Keratinocyte (primary cell): ENCODE data around the gene CHSY3. TPM values are rescaled to one million over a fixed set of nuclear protein-coding genes. Genes with fewer than 3 reads are reported as not detected.

Experiments
- DNase-seq: peaks from one replicate; pipeline ENCODE4 v3.0.0-alpha.2; 2011; ENCODE audit warnings: low read depth, missing footprints, low spot score
- FAIRE-seq: peaks from 2 replicates; lab custom pipeline; 2011; peaks lifted over from hg19 to GRCh38; lab: Jason Lieb, UNC
- H2AFZ ChIP-seq: 2 replicates; pipeline ENCODE4 v1.6.0; 2012; ENCODE audit warnings: low read length, control low read depth, inconsistent platforms; ENCODE audit not compliant: control insufficient read depth
- H3K27ac ChIP-seq: 2 replicates; pipeline ENCODE4 v1.5.1; 2011; ENCODE audit warnings: low read length; ENCODE audit not compliant: control insufficient read depth, insufficient read depth
- H3K27me3 ChIP-seq: 3 replicates; pipeline ENCODE4 v1.6.0; 2011; ENCODE audit warnings: low read length; ENCODE audit not compliant: control insufficient read depth, insufficient read depth; ENCODE audit errors: extremely low read depth
- H3K36me3 ChIP-seq, 2 experiments: 2 replicates in 1 of 2; 3 replicates in 1 of 2; pipeline ENCODE4 v1.5.1; 2011; ENCODE audit warnings: low read length in 2 of 2, mild to moderate bottlenecking in 1 of 2; ENCODE audit not compliant: control insufficient read depth in 2 of 2, insufficient read depth in 2 of 2; ENCODE audit errors: extremely low read depth in 1 of 2
- H3K4me1 ChIP-seq: 3 replicates; pipeline ENCODE4 v1.5.1; 2011; ENCODE audit warnings: low read length; ENCODE audit not compliant: control insufficient read depth, insufficient read depth; ENCODE audit errors: extremely low read depth
- H3K4me2 ChIP-seq: 3 replicates; pipeline ENCODE4 v1.6.0; 2011; ENCODE audit warnings: low read depth, low read length; ENCODE audit not compliant: control insufficient read depth, insufficient read depth; ENCODE audit errors: extremely low read depth
- H3K4me3 ChIP-seq, 3 experiments: fragments of 200-600 bp in 1 of 3; sonication (generic) in 1 of 3; 2 replicates in 2 of 3; 3 replicates in 1 of 3; pipeline ENCODE4 v1.5.1; 2011 to 2016; ENCODE audit warnings: low read length in 3 of 3, mild to moderate bottlenecking in 3 of 3, control low read depth in 2 of 3, inconsistent platforms in 1 of 3, low read depth in 1 of 3, mixed read lengths in 1 of 3, mixed run types in 1 of 3, moderate library complexity in 1 of 3; ENCODE audit not compliant: control insufficient read depth in 2 of 3, insufficient read depth in 2 of 3; ENCODE audit errors: extremely low read depth in 1 of 3
- H3K79me2 ChIP-seq: 2 replicates; pipeline ENCODE4 v1.6.0; 2012; ENCODE audit warnings: low read length; ENCODE audit not compliant: control insufficient read depth, insufficient read depth
- H3K9ac ChIP-seq: 3 replicates; pipeline ENCODE4 v1.6.0; 2011; ENCODE audit warnings: low read length; ENCODE audit not compliant: control insufficient read depth, insufficient read depth; ENCODE audit errors: extremely low read depth
- H3K9me1 ChIP-seq: 3 replicates; pipeline ENCODE4 v1.6.0; 2011; ENCODE audit warnings: low read length; ENCODE audit not compliant: control insufficient read depth, insufficient read depth; ENCODE audit errors: extremely low read depth
- H3K9me3 ChIP-seq: 2 replicates; pipeline ENCODE4 v1.5.1; 2012; ENCODE audit warnings: low read depth, low read length; ENCODE audit not compliant: control insufficient read depth
- H4K20me1 ChIP-seq: 3 replicates; pipeline ENCODE4 v1.6.0; 2011; ENCODE audit warnings: low read length; ENCODE audit not compliant: control insufficient read depth, insufficient read depth; ENCODE audit errors: extremely low read depth
- CTCF ChIP-seq, 3 experiments: IDR thresholded peaks in 1 of 3; conservative IDR thresholded peaks in 1 of 3; optimal IDR thresholded peaks in 1 of 3; 2 replicates in 2 of 3; 3 replicates in 1 of 3; pipeline versions ENCODE3 to v1.5.1; 2011; ENCODE audit warnings: low read length in 3 of 3, mild to moderate bottlenecking in 3 of 3, moderate library complexity in 2 of 3, control low read depth in 1 of 3, inconsistent platforms in 1 of 3; ENCODE audit not compliant: insufficient read depth in 2 of 3; ENCODE audit errors: extremely low read depth in 1 of 3
- EZH2 ChIP-seq: IDR thresholded peaks from one replicate; pipeline ENCODE4 v1.6.1; 2012; ENCODE audit warnings: inconsistent platforms, mild to moderate bottlenecking, low read length, moderate library complexity
- dilution Hi-C: fragments of 300-500 bp; cut with MboI; formaldehyde crosslinking; loops from one replicate; pipeline ENCODE4 v1.7.0; 2020; ENCODE audit warnings: low sequenced_read_pairs; ENCODE audit not compliant: extremely low pct_ligation_motif_present
- polyA plus RNA-seq, 5 experiments: library from polyadenylated mRNA; depleted of rRNA in 3 of 5; stranded (reverse) in 3 of 5; stranded (forward) in 1 of 5; unstranded in 1 of 5; fragments of >200 nt; gene quantifications; 1 replicate in 1 of 5; 2 replicates in 3 of 5; 3 replicates in 1 of 5; pipeline versions ENCODE4 v1.2.1 to v1.2.3, GENCODE V29; 2011 to 2012; ENCODE audit warnings: missing spikeins in 2 of 5, low read depth in 1 of 5, low replicate concordance in 1 of 5

The CHSY3 gene
- polyA plus RNA-seq, 1 donor (not counting 4 experiments of a cell fraction or from before 2014, with no cell fraction given) = 0.47 TPM

- Histone ChIP-seq H4K20me1 (no peaks in the 10 kb centered on the region), H3K36me3 (no peaks in the 10 kb centered on the region), H3K9ac (no peak overlapping the region), H2AFZ (no peak overlapping the region), H3K4me3 (no peak overlapping the region), H3K9me3 (no peaks in the 10 kb centered on the region), H3K9me1 (no peaks in the 10 kb centered on the region), H3K27me3 (no peaks in the 10 kb centered on the region), H3K4me1 (no peaks in the 10 kb centered on the region), H3K4me2 (no peak overlapping the region), H3K79me2 (no peaks in the 10 kb centered on the region), H3K27ac (no peak overlapping the region)
- TF ChIP-seq CTCF (optimal IDR thresholded peaks at IDR 0.05 in 1 of 3, IDR thresholded peaks at IDR 0.05 in 1 of 3, conservative IDR thresholded peaks at IDR 0.05 in 1 of 3; ENCODE audit: extremely low read depth in 1 of 3, insufficient read depth in 2 of 3, low read length in 3 of 3) (peak in 2 of 3 experiments; percentile 47 to 56), EZH2 (no peak)
- FAIRE-seq (no peak), DNase-seq (no peak)
- dilution Hi-C loops = no loop called here
Measured at GRCh38 chr5:130109152-130109551, 204.9 kb downstream of the CHSY3 start.

GRCh38 chr5:130110328-130110727 lies 206.1 kb downstream of the CHSY3 start:
- DNase-seq (no peak), FAIRE-seq (no peak)
- Histone ChIP-seq H3K4me2 (no peak overlapping the region), H3K9me1 (no peaks in the 10 kb centered on the region), H3K9me3 (no peaks in the 10 kb centered on the region), H3K4me1 (no peaks in the 10 kb centered on the region), H3K27me3 (no peaks in the 10 kb centered on the region), H3K79me2 (no peaks in the 10 kb centered on the region), H3K4me3 (no peak overlapping the region), H3K36me3 (no peaks in the 10 kb centered on the region), H4K20me1 (no peaks in the 10 kb centered on the region), H2AFZ (peak overlapping the region; percentile 35), H3K9ac (no peak overlapping the region), H3K27ac (no peak overlapping the region)
- TF ChIP-seq CTCF (optimal IDR thresholded peaks at IDR 0.05 in 1 of 3, IDR thresholded peaks at IDR 0.05 in 1 of 3, conservative IDR thresholded peaks at IDR 0.05 in 1 of 3; ENCODE audit: extremely low read depth in 1 of 3, insufficient read depth in 2 of 3, low read length in 3 of 3) (no peak), EZH2 (no peak)
- dilution Hi-C loops = no loop called here
